ENCODE data around the gene GLE1. TPM values are rescaled to one million over a fixed set of nuclear protein-coding genes. Genes with fewer than 3 reads are reported as not detected.
A peak's percentile ranks its signal among the peaks of the same experiment; 100 is the strongest.

Gene GLE1
- total RNA-seq, 1 experiment from 2014 or later: 19.0 TPM

DNA sequence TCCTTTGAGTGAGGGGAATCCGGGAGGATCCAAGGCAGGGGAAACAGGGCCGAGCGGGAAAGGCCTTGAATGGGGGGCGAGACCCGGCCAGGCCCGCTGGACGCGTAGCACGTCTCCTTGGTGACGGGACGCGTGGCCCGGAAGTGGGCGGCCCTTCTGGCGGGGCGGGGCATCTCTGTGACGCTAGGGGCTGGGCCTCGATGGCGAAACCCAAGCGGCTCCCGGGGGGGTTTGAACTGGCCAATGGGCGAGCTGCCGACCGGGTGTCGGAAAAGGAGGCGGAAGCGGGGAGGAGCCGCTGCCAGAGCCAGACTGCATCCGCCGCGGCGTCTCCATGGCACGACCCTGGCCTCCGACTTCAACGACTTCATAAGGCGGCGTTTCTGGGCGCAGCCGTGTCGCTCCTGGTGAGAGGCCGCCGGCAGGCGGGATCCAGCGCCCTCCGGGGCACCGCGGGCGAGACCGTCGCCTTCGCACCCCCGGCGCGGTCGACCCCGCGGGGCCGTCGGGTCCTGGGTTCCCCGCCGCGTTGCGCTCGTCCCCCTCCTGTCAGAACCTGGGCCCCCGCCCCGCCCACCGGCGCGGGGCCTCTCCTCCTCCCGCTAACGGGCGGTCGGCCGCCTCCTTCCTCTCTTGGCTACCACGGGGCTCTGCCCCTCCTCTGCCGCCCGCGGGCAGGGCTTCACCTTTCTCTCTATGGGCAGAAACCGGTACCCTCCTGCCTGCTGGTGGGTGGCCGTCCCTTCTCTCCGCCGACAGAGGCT lies 48.5 kb upstream of the GLE1 start, which contains the start of gene ODF2:
Gene ODF2, plus strand, starts transcription at position 158 of the 764 bp plus-strand sequence. Its CDS starts 86 bp downstream, at position 244.
- TF ChIP-seq, protein P1, sequence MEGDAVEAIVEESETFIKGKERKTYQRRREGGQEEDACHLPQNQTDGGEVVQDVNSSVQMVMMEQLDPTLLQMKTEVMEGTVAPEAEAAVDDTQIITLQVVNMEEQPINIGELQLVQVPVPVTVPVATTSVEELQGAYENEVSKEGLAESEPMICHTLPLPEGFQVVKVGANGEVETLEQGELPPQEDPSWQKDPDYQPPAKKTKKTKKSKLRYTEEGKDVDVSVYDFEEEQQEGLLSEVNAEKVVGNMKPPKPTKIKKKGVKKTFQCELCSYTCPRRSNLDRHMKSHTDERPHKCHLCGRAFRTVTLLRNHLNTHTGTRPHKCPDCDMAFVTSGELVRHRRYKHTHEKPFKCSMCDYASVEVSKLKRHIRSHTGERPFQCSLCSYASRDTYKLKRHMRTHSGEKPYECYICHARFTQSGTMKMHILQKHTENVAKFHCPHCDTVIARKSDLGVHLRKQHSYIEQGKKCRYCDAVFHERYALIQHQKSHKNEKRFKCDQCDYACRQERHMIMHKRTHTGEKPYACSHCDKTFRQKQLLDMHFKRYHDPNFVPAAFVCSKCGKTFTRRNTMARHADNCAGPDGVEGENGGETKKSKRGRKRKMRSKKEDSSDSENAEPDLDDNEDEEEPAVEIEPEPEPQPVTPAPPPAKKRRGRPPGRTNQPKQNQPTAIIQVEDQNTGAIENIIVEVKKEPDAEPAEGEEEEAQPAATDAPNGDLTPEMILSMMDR (conservative IDR thresholded peaks at IDR 0.05): no peak
- H4K20me1 ChIP-seq (ENCODE audit: control insufficient read depth, insufficient read depth, insufficient read length): no peaks in the 10 kb centered on the region
- no peak within 1 kb of the TSS for H4K5ac ChIP-seq (ENCODE audit: insufficient read length, low read depth, low read length)
- H3K27me3 Mint-ChIP-seq (ENCODE audit: low read depth): peaks cover 89% of the 10 kb centered on the region
- peak within 1 kb of the TSS; percentile 80 for H3K4me2 ChIP-seq (ENCODE audit: insufficient read depth, insufficient read length, low read length)
- H2AK5ac ChIP-seq (ENCODE audit: insufficient read length, low read length): no peak within 1 kb of the TSS
- H3K4me1 ChIP-seq (ENCODE audit: insufficient read depth, low read length): no peaks in the 10 kb centered on the region
- H3K27ac ChIP-seq (ENCODE audit: insufficient read length, low read depth, low read length): no peak within 1 kb of the TSS
- H4K91ac ChIP-seq (ENCODE audit: insufficient read length, low read depth, low read length): no peak within 1 kb of the TSS
- H3K4me3 Mint-ChIP-seq: peak within 1 kb of the TSS; percentile 78 to 89
- H2BK20ac ChIP-seq (ENCODE audit: low read depth, low read length, poor library complexity, severe bottlenecking): no peak within 1 kb of the TSS
- no peaks in the 10 kb centered on the region for H3K79me2 ChIP-seq (ENCODE audit: insufficient read depth, low read length)
- peak within 1 kb of the TSS; percentile 38 for H3K18ac ChIP-seq (ENCODE audit: insufficient read length, low read depth, low read length)
- no peak within 1 kb of the TSS for H2BK120ac ChIP-seq (ENCODE audit: low read depth, low read length, poor library complexity, severe bottlenecking)
- peaks cover 19% of the 10 kb centered on the region; the same call in 1 of the 2 replicates for H3K27me3 ChIP-seq (ENCODE audit: insufficient read depth, low read length)
- peaks cover 8 to 11% of the 10 kb centered on the region in 2 experiments for H3K4me1 Mint-ChIP-seq
- H3K56ac ChIP-seq (ENCODE audit: insufficient read length, low read depth, low read length): no peak within 1 kb of the TSS
- no CpG with 5 or more reads among the region's 82 CpGs for WGBS (ENCODE audit: extremely low coverage, insufficient read length, low lambda C conversion rate)
- H3K9me3 Mint-ChIP-seq: peaks cover 0 to 3% of the 10 kb centered on the region in 2 experiments; a peak in 1 of 5 replicates
- no peak within 1 kb of the TSS for H2BK5ac ChIP-seq (ENCODE audit: insufficient read length, low read length)
- no peak within 1 kb of the TSS for H4K8ac ChIP-seq (replicated peaks; ENCODE audit: insufficient read length, low read depth, low read length)
- no peak within 1 kb of the TSS for H3K23ac ChIP-seq (ENCODE audit: insufficient read length, low read depth, low read length)
- no peak within 1 kb of the TSS for H3K4ac ChIP-seq (ENCODE audit: low read depth, low read length)
- H3K14ac ChIP-seq (ENCODE audit: insufficient read depth, low read length): peak within 1 kb of the TSS; percentile 60; the same call in 1 of the 2 replicates
- DNase-seq: peak; percentile 99
- H3K79me1 ChIP-seq (ENCODE audit: insufficient read depth, low read depth, low read length, poor library complexity, severe bottlenecking): no peaks in the 10 kb centered on the region
- no peak within 1 kb of the TSS for H2BK12ac ChIP-seq (ENCODE audit: insufficient read length, low read depth, low read length)
- H2BK15ac ChIP-seq (ENCODE audit: low read depth, low read length): no peak within 1 kb of the TSS
- H3K36me3 Mint-ChIP-seq (ENCODE audit: insufficient read depth in 1 of 3, low read depth in 3 of 3): peaks cover 13 to 21% (median 19%) of the 10 kb centered on the region in 3 experiments; a peak in 6 of 7 replicates
- H2AFZ ChIP-seq (ENCODE audit: low read length): no peak within 1 kb of the TSS
- no peak within 1 kb of the TSS for H3K9ac ChIP-seq (ENCODE audit: extremely low read depth, insufficient read length, low read length)
- H3K23me2 ChIP-seq (ENCODE audit: insufficient read length, low read depth, low read length, poor library complexity, severe bottlenecking): peaks cover 12% of the 10 kb centered on the region
- no peak within 1 kb of the TSS for H3T11ph ChIP-seq (ENCODE audit: low read length)
- H3K27ac Mint-ChIP-seq: peak within 1 kb of the TSS in 2 of 3 experiments; percentile 72 to 82; a peak in 4 of 7 replicates
- no peaks in the 10 kb centered on the region for H3K9me3 ChIP-seq (ENCODE audit: control insufficient read depth, low read depth, low read length)

Data from H9 (cell line).